ENCODE data around the gene GPC3. TPM values are rescaled to one million over a fixed set of nuclear protein-coding genes. Genes with fewer than 3 reads are reported as not detected.

GPC3 gene
- total and polyA plus RNA-seq, 2 donors (not counting 3 experiments of a cell fraction or from before 2014, with no cell fraction given): not detected

GRCh38 chrX:133563705-133564104 lies 421.7 kb downstream of the GPC3 start:
- intact Hi-C loops (cut with micrococcal nuclease): no loop called here
- no peaks in the 10 kb centered on the region for H3K36me3 ChIP-seq (ENCODE audit: control insufficient read depth in 2 of 2, extremely low read depth in 1 of 2, insufficient read depth in 2 of 2, low read length in 2 of 2)

More at GRCh38 chrX:133563705-133564104, 421.7 kb downstream of the GPC3 start:
- H4K20me1 ChIP-seq (replicated peaks; ENCODE audit: control insufficient read depth, extremely low read depth, insufficient read depth, low read length): no peaks in the 10 kb centered on the region
- dilution Hi-C loops (cut with MboI; ENCODE audit: extremely low pct_ligation_motif_present, low sequenced_read_pairs): no loop called here
- no peak overlapping the region for H3K4me3 ChIP-seq (replicated peaks in 1 of 3; ENCODE audit: insufficient read depth in 1 of 3, low read depth in 1 of 3, low read length in 3 of 3)
- H3K27ac ChIP-seq (ENCODE audit: insufficient read depth, low read depth, low read length): no peak overlapping the region
- BruUV-seq (replicated peaks): no TSS peak
- ChIA-PET CTCF (no interaction called here), POLR2A (no interaction called here)
- no peak for DNase-seq (ENCODE audit: low read depth, low spot score)
- H3K9me1 ChIP-seq (replicated peaks; ENCODE audit: control insufficient read depth, extremely low read depth, insufficient read depth, low read length): no peaks in the 10 kb centered on the region
- H3K4me2 ChIP-seq (ENCODE audit: insufficient read depth, low read length): no peak overlapping the region
- H3K79me2 ChIP-seq (ENCODE audit: control insufficient read depth, insufficient read depth, low read length): no peaks in the 10 kb centered on the region
- no peak overlapping the region for H3K9ac ChIP-seq (replicated peaks; ENCODE audit: extremely low read depth, insufficient read depth, low read length)
- no peaks in the 10 kb centered on the region for H3K9me3 ChIP-seq (replicated peaks; ENCODE audit: control insufficient read depth, insufficient read depth, low read length)
- no peak for FAIRE-seq
- TF ChIP-seq MAX (IDR thresholded peaks at IDR 0.05; ENCODE audit: insufficient read depth, insufficient read length) (no peak), POLR2A (IDR thresholded peaks at IDR 0.05; ENCODE audit: low read depth, low read length) (no peak), MYC (IDR thresholded peaks at IDR 0.05; ENCODE audit: low read depth, low read length) (no peak), POLR2AphosphoS5 (IDR thresholded peaks at IDR 0.05; ENCODE audit: insufficient read depth, low read depth, low read length) (no peak), GATA2 (IDR thresholded peaks at IDR 0.05; ENCODE audit: insufficient read depth, insufficient read length, low read depth, low read length) (no peak), EZH2 (IDR thresholded peaks at IDR 0.05; ENCODE audit: borderline replicate concordance, low read depth, low read length, severe bottlenecking) (no peak), JUN (IDR thresholded peaks at IDR 0.05; ENCODE audit: borderline replicate concordance, insufficient read depth, insufficient read length, low read depth) (no peak), CTCF (IDR thresholded peaks at IDR 0.05; ENCODE audit: extremely low read depth in 1 of 2, insufficient read depth in 1 of 2, low read depth in 1 of 2, low read length in 2 of 2) (no peak), FOS (IDR thresholded peaks at IDR 0.05; ENCODE audit: borderline replicate concordance, insufficient read depth, low read length) (no peak)
- no peaks in the 10 kb centered on the region for H3K27me3 ChIP-seq (ENCODE audit: control insufficient read depth in 2 of 2, insufficient read depth in 2 of 2, low read length in 2 of 2)
- no peak overlapping the region for H2AFZ ChIP-seq (ENCODE audit: low read depth, low read length)
- no peaks in the 10 kb centered on the region for H3K4me1 ChIP-seq (ENCODE audit: control insufficient read depth, extremely low read depth, insufficient read depth, low read length)
